Mononuclear cell (primary cell): ENCODE results near the gene IL11. TPM values are rescaled to one million over a fixed set of nuclear protein-coding genes. Genes with fewer than 3 reads are reported as not detected.

Experiments
- H3K27me3 ChIP-seq: 2 replicates; pipeline ENCODE4 v1.6.0; 2011; ENCODE audit warnings: low read length, control low read depth; ENCODE audit not compliant: insufficient read depth
- H3K4me1 ChIP-seq: 2 replicates; pipeline ENCODE4 v1.5.1; 2011; ENCODE audit warnings: mild to moderate bottlenecking, low read length, control low read depth; ENCODE audit not compliant: insufficient read depth
- H3K4me3 ChIP-seq: 2 replicates; pipeline ENCODE4 v1.5.1; 2011; ENCODE audit warnings: mild to moderate bottlenecking, low read length, moderate library complexity
- H3K9me3 ChIP-seq: 2 replicates; pipeline ENCODE4 v1.5.1; 2011; ENCODE audit warnings: low read depth, mild to moderate bottlenecking, control low read depth, low read length
- total RNA-seq: library from RNA; depleted of rRNA; stranded (reverse); fragments of >200 nt; gene quantifications from one replicate; pipeline ENCODE4 v1.2.3, GENCODE V29; 2012

The IL11 gene
- total RNA-seq, 1 donor: 0.10 TPM

DNA sequence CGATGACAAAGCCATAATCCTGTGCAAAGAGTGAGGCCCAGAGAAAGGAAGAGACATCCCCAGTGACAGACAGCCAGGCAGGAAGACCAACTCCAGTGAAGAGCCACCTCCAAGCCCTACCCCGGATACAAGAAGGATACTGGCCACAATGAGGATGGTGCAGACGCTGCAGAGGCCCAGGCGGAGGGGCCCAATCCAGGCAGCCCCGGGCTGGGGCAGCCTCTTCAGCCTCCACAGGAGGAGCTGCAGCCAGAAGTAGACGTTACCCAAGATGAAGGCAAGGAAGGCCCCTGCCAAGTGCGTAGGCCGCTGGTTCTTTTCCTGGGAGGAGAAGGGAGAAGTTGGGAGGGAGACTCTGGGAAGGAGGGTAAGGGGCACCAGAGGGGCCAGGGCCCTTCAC is 53.6 kb downstream of the IL11 start:
- Histone ChIP-seq H3K4me1 (peaks cover 7% of the 10 kb centered on the region), H3K27me3 (no peaks in the 10 kb centered on the region), H3K4me3 (no peak overlapping the region), H3K9me3 (no peaks in the 10 kb centered on the region)

DNA sequence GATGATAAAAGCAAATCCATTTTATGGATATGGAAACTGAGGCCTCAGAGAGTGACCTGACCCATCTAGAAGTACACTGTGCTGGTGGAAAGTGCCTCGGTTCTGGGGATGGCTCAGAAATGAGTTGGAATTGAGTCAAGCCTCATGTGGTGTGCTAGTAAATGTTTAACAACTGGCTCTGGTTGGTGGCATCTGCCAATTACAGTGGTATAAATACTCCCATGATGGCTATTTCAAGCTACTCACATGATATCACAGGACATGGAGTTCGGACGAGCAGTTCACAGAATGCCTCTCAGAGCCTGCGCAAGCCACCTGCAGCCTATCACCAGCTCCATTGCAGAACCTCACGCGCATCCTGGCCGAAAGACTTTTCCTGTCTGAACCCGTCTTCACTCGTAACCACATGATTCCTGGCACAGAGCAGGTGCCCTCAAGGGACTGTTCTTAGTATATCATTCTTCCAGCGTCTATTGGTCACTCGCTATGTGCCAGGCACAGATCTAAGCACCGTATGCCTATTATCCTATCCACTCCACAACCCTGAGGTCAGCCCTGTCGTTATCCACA is 54.2 kb downstream of the IL11 start:
- H3K4me3 ChIP-seq: no peak overlapping the region
- H3K4me1 ChIP-seq: peaks cover under 1% of the 10 kb centered on the region
- no peaks in the 10 kb centered on the region for H3K9me3 ChIP-seq
- no peaks in the 10 kb centered on the region for H3K27me3 ChIP-seq

DNA sequence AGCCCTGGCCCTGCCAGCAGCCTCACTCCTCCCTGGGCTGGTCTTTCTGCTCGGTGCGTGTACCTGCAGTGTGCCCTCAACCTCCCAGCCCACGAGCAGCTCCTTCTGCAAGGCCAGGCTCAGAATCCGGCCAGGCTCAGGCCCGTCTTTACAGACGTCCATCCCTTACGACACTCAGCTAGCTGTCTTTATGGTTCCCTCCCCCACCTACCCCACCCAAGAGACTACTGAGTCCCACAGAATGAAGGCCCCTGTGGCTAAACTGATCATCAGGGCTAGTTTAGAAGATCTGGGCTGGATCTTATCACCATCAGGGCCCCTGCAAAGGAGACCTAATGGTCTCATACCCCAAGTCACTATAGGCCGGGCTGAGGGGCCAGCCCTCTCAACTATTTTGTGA is 55.9 kb downstream of the IL11 start:
- H3K9me3 ChIP-seq: no peaks in the 10 kb centered on the region
- no peak overlapping the region for H3K4me3 ChIP-seq
- H3K4me1 ChIP-seq: no peaks in the 10 kb centered on the region
- no peaks in the 10 kb centered on the region for H3K27me3 ChIP-seq

Other genes starting within 250 kb of the IL11 start
- gene TNNT1, start 221.3 kb downstream of the IL11 start, total RNA-seq: 9.7 TPM
- gene TNNI3, start 212.7 kb downstream of the IL11 start, total RNA-seq: not detected
- 0.52 TPM for gene DNAAF3, start 203.8 kb downstream of the IL11 start, total RNA-seq
- 0.63 TPM for gene SYT5, start 190.2 kb downstream of the IL11 start, total RNA-seq
- not detected for gene PTPRH, start 161.0 kb downstream of the IL11 start, total RNA-seq
- gene TMEM86B, start 141.7 kb downstream of the IL11 start, total RNA-seq: 2.0 TPM
- gene PPP6R1, start 111.4 kb downstream of the IL11 start, total RNA-seq: 62.5 TPM
- gene HSPBP1, start 90.4 kb downstream of the IL11 start, total RNA-seq: 7.9 TPM
- gene BRSK1, start 86.5 kb downstream of the IL11 start, total RNA-seq: 0.52 TPM
- gene TMEM150B, start 45.1 kb downstream of the IL11 start, total RNA-seq: 2.0 TPM
- gene KMT5C, start 30.6 kb downstream of the IL11 start, total RNA-seq: 14.3 TPM
- gene COX6B2, start 15.7 kb downstream of the IL11 start, total RNA-seq: not detected
- not detected for gene GARIN5B, start 7.2 kb downstream of the IL11 start, total RNA-seq
- not detected for gene TMEM190, start 6.4 kb upstream of the IL11 start, total RNA-seq
- 1.9 TPM for gene TMEM238, start 13.8 kb upstream of the IL11 start, total RNA-seq
- gene RPL28, start 15.5 kb upstream of the IL11 start, total RNA-seq: 605 TPM
- gene UBE2S, start 37.3 kb upstream of the IL11 start, total RNA-seq: 20.7 TPM
- gene SHISA7, start 72.8 kb upstream of the IL11 start, total RNA-seq: not detected
- 4.5 TPM for gene ISOC2, start 91.2 kb upstream of the IL11 start, total RNA-seq
- not detected for gene C19orf85, start 94.3 kb upstream of the IL11 start, total RNA-seq
- 3.5 TPM for gene ZNF628, start 106.2 kb upstream of the IL11 start, total RNA-seq
- gene NAT14, start 114.7 kb upstream of the IL11 start, total RNA-seq: 1.9 TPM
- gene SSC5D, start 118.0 kb upstream of the IL11 start, total RNA-seq: 0.10 TPM
- gene SBK2, start 166.7 kb upstream of the IL11 start, total RNA-seq: not detected
- gene SBK3, start 175.1 kb upstream of the IL11 start, total RNA-seq: not detected
- gene ZNF579, start 210.4 kb upstream of the IL11 start, total RNA-seq: 2.7 TPM
- gene FIZ1, start 229.1 kb upstream of the IL11 start, total RNA-seq: 2.2 TPM
- 9.6 TPM for gene ZNF524, start 229.8 kb upstream of the IL11 start, total RNA-seq
- 3.3 TPM for gene ZNF865, start 235.2 kb upstream of the IL11 start, total RNA-seq